ENCODE measurements around the gene ADK.

Gene ADK

DNA sequence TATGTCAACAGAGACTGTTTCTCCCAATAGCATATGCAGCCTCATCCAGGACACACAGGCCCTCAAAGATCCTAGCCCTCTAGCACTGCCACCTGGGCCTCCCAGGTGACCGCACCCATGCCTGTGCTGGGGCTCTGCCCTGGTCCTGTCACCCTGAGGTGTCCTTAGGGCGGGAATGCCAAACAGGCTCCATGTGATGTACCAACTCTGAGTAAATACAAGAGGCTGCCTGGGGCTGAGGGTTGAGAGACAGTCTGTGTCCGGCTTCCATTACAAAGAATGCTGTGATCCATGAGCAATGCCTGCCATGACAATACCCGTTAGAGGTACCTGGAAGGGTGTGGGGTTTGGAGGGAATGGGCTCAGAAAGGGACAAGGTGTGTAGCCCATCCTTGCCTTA lies 592.4 kb downstream of the ADK start:
- peaks cover 14 to 15% of the 10 kb centered on the region in 2 donors for H3K4me1 Mint-ChIP-seq (ENCODE audit: low read depth in 2 of 2)
- no peaks in the 10 kb centered on the region for H3K36me3 Mint-ChIP-seq (ENCODE audit: insufficient read depth)
- DNase-seq (no peak), ATAC-seq (replicated peaks) (no peak)
- H3K27me3 Mint-ChIP-seq: no peaks in the 10 kb centered on the region
- no peaks in the 10 kb centered on the region for H3K9me3 Mint-ChIP-seq
- no peak overlapping the region for H3K27ac Mint-ChIP-seq
- no peak overlapping the region for H3K4me3 Mint-ChIP-seq

DNA sequence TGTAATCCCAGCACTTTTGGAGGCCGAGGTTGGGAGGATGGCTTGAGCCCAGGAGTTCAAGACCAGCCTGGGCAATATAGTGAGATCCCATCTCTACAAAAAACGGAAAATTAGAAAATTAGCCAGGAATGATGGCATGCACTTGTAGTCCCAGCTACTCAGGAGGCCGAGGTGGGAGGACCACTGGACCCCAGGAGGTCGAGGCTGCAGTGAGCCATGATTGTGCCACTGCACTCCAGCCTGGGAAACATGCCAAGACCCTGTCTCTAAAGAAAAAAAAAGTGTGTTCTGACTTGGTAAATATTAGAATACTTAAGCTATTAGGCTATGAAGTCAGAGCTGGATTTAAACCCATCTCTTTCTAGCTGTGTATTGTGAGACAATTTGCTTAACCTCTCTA lies 594.4 kb downstream of the ADK start:
- DNase-seq: no peak
- H3K36me3 Mint-ChIP-seq (ENCODE audit: insufficient read depth): peaks cover 4% of the 10 kb centered on the region
- ATAC-seq (replicated peaks): no peak
- H3K9me3 Mint-ChIP-seq: no peaks in the 10 kb centered on the region
- H3K4me1 Mint-ChIP-seq (ENCODE audit: low read depth in 2 of 2): peaks cover 0 to 3% of the 10 kb centered on the region in 2 donors
- no peaks in the 10 kb centered on the region for H3K27me3 Mint-ChIP-seq
- no peak overlapping the region for H3K4me3 Mint-ChIP-seq
- H3K27ac Mint-ChIP-seq: no peak overlapping the region

DNA sequence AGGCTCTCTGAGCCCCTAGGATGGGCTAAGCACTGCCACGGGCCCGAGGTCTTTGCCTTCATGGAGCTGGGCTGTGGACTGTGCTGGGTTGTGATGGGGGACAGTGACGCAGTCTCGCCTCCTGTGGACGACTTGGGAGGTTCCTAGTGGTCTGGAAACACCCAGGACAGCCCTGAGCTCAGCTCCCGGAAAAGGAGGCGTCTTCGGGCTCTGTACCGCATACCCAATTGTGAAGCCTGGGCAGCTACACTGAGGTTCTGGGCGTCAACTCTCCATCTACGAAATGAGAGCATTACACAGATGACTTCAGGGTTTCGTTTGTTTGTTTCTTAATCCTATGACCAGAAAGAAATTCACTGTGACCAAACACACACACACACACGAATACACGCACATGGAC lies 595.8 kb downstream of the ADK start:
- Mint-ChIP-seq H3K9me3 (no peaks in the 10 kb centered on the region), H3K27me3 (peaks cover 0 to 9% of the 10 kb centered on the region in 2 donors), H3K36me3 (ENCODE audit: insufficient read depth) (peaks cover 4% of the 10 kb centered on the region), H3K27ac (no peak overlapping the region), H3K4me1 (ENCODE audit: low read depth in 2 of 2) (peaks cover 0 to 10% of the 10 kb centered on the region in 2 donors), H3K4me3 (no peak overlapping the region)
- DNase-seq (no peak), ATAC-seq (replicated peaks) (no peak)

DNA sequence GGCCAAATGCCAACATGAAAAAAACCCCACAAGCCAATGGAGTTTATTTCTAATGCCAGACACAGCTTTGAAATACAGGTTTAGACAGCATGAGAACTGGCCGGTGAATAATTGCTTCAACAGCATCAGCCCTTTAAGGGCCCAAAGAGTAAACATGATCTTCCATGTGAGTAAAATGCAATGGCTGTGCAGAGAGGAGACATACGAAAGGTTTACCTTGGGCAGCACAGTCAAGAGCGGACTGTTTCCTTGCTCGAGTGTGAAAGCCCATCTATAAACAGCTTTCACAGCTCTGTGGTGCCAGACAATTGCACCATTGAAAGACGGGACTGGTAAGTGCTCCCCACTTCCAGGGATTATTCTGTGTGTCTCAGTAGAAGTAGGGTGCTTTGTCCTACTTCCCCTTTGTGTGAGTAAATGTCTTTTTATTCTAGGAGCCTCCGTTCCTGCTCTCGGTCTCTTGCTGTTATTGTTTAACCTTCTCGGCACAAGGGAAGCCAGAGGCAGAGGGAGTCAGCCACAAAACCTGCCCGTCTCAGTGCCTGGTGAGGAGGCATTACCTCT lies 597.5 kb downstream of the ADK start:
- H3K4me3 Mint-ChIP-seq: no peak overlapping the region
- peaks cover 0 to 9% of the 10 kb centered on the region in 2 donors for H3K27me3 Mint-ChIP-seq
- ATAC-seq (replicated peaks) (no peak), DNase-seq (no peak)
- no peaks in the 10 kb centered on the region for H3K9me3 Mint-ChIP-seq
- no peak overlapping the region for H3K27ac Mint-ChIP-seq
- H3K36me3 Mint-ChIP-seq (ENCODE audit: insufficient read depth): peaks cover 4% of the 10 kb centered on the region
- peaks cover 0 to 8% of the 10 kb centered on the region in 2 donors for H3K4me1 Mint-ChIP-seq (ENCODE audit: low read depth in 2 of 2)

DNA sequence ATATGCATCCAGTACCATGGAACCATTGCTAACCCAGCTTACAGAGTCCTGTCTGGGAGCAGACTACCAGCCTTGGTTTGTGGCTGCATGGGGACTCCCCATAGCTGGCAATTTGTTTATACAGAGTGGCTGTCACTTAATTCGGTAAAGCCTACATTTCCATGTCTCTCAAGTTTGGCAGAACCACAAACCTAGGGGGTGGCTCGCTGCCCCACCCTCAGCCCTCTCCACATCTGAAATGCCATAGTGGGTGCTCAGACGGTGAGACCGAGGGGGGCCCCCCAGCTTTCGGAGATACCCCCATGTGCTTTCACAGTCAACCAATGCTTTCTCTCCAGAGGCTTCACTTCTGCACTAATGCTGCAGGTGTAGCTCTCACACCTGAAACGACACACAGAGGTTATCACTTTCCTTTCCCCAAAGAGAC lies 599.8 kb downstream of the ADK start:
- H3K27ac Mint-ChIP-seq: peak overlapping the region in 1 of 2 donors; percentile 29
- no peaks in the 10 kb centered on the region for H3K9me3 Mint-ChIP-seq

DNA sequence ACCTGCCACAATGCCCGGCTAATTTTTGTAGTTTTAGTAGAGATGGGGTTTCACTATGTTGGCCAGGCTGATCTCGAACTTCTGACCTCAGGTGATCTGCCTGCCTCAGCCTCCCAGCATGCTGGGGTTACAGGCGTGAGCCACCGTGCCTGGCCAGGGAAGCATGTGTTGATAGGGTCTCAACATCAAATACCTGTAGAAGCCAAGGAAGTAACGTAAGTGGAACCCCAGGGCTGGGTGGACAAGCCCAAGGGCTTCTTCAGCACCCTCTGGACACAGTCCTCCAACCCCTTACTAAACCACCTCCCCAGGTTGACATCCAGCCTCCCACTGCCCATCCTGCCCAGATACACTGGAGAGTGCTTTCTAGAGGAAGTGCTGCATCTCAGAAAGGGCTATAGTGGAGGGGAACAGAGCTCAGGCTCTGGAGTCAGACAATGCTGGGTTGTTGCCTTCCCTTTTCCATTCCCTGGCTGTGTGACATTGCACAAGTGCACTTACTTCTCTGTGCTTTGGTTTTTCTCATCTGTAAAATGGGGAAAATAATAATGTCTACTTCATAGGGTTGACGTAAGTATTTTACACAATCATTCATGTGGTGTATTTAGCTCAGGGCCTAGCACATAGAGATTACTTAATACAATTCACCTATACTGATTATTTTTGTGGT lies 601.5 kb downstream of the ADK start:
- Mint-ChIP-seq H3K9me3 (no peaks in the 10 kb centered on the region), H3K4me1 (ENCODE audit: low read depth in 2 of 2) (peaks cover 0 to 8% of the 10 kb centered on the region in 2 donors), H3K27ac (no peak overlapping the region), H3K36me3 (ENCODE audit: insufficient read depth) (peaks cover 4% of the 10 kb centered on the region), H3K4me3 (no peak overlapping the region), H3K27me3 (peaks cover 0 to 9% of the 10 kb centered on the region in 2 donors)
- ATAC-seq (replicated peaks) (no peak), DNase-seq (no peak)

More for the DNA sequence above, 599.8 kb downstream of the ADK start:
- H3K4me1 Mint-ChIP-seq (ENCODE audit: low read depth in 2 of 2): peaks cover 0 to 8% of the 10 kb centered on the region in 2 donors
- peaks cover 4% of the 10 kb centered on the region for H3K36me3 Mint-ChIP-seq (ENCODE audit: insufficient read depth)
- no peak overlapping the region for H3K4me3 Mint-ChIP-seq
- peaks cover 0 to 9% of the 10 kb centered on the region in 2 donors for H3K27me3 Mint-ChIP-seq
- ATAC-seq (replicated peaks) (peak; percentile 81), DNase-seq (no peak)

DNA sequence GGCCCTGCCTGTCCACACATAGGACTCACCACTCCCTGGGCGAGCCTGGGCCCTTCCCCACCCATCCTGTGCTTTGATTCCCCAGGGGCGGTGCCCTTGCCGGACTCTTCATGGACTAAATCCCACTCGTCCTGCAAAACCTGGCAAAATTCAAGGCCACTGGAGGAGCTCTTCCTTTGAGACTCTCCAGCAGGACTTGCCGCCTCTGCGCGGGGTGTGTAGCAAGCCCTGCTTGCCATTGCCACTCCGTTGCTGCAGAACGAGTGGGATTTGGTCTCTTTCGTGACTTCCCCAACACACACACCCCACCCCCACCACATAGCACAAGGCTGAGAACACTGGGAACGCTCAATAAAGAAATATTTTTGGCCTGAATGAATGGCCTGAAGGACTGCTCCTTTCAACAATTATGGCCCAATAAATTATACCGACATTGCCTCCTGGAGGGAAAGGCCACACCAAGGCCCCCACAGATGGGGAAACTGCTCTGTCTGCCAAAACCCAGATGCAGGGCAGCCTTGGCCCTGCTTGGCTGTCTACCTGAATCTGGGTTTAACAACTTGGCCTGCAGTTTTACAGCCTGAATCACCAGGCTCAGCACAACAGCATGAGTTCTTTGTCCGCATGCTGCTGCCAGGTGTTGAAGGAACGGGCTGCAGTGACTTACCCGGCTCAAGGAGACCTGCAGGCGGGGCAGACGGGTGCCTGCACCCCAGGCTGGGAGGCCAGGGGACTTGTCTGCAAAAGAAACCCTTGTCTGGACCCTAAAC lies 602.6 kb downstream of the ADK start:
- Mint-ChIP-seq H3K4me1 (ENCODE audit: low read depth in 2 of 2) (peaks cover 0 to 8% of the 10 kb centered on the region in 2 donors), H3K27ac (peak overlapping the region in 1 of 2 donors; percentile 77), H3K27me3 (peaks cover 0 to 9% of the 10 kb centered on the region in 2 donors), H3K36me3 (ENCODE audit: insufficient read depth) (peaks cover 4% of the 10 kb centered on the region), H3K9me3 (no peaks in the 10 kb centered on the region), H3K4me3 (no peak overlapping the region)
- DNase-seq: no peak
- no peak for ATAC-seq (replicated peaks)

DNA sequence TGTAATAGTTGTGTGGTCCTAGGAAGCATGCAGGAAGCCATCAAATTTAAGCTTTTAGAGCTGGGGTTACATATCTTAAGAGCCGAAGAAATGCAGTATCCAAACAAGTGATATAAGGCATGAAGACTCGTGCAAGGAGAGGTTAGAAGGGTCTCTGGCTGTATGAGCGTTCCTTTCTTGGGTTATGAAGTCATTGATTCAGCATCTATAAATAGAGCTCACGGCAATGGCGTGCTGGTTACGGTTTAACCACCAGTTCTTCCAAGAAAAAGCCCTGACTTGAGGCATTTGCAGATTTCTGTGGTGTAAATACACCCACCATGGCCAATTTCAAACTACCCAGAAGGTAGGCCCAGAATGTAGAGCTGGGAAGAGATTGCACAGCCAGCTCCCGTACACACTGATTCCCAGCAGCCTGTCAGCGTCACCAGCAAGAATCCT lies 603.4 kb downstream of the ADK start:
- no peak for DNase-seq
- no peak for ATAC-seq (replicated peaks)
- H3K4me3 Mint-ChIP-seq: no peak overlapping the region
- peaks cover 4% of the 10 kb centered on the region for H3K36me3 Mint-ChIP-seq (ENCODE audit: insufficient read depth)
- H3K4me1 Mint-ChIP-seq (ENCODE audit: low read depth in 2 of 2): peaks cover 0 to 8% of the 10 kb centered on the region in 2 donors
- H3K27ac Mint-ChIP-seq: peak overlapping the region in 1 of 2 donors; percentile 77
- H3K9me3 Mint-ChIP-seq: no peaks in the 10 kb centered on the region
- H3K27me3 Mint-ChIP-seq: peaks cover 0 to 9% of the 10 kb centered on the region in 2 donors

DNA sequence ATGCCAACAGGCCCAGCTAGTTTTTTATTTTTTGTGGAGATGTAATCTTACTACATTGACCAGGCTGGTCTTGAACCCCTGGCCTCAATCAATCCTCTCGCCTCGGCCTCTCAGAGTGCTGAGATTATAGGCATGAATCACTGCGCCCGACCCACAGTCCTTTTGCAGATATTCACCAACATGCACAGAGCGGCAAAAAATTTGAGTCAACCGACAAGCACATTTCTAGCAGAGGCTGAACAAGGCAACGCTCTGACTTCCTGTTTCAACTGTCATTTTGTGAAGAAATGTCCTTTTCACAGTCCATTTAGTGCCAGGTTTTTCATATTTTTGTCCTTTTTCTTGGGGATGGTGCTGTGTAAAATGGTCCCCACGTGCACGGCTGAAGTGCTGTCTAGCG lies 604.3 kb downstream of the ADK start:
- Mint-ChIP-seq H3K27me3 (peaks cover 3 to 9% of the 10 kb centered on the region in 2 donors), H3K36me3 (ENCODE audit: insufficient read depth) (peaks cover under 1% of the 10 kb centered on the region), H3K27ac (no peak overlapping the region), H3K4me3 (no peak overlapping the region), H3K4me1 (ENCODE audit: low read depth in 2 of 2) (peaks cover 0 to 8% of the 10 kb centered on the region in 2 donors), H3K9me3 (no peaks in the 10 kb centered on the region)
- no peak for ATAC-seq (replicated peaks)
- DNase-seq: no peak

Data from effector memory CD8-positive, alpha-beta T cell (primary cell).